GM12873 (cell line): Measurements from ENCODE around the gene BTN1A1.

Experiments used
- TF ChIP-seq, protein P1 (sequence below): IDR thresholded peaks from 2 replicates; pipeline ENCODE4 v1.5.1; 2012; ENCODE audit warnings: low read depth, mild to moderate bottlenecking, moderate library complexity, low read length, control low read depth; ENCODE audit not compliant: insufficient read depth; ENCODE audit errors: missing control alignments

Gene BTN1A1

DNA sequence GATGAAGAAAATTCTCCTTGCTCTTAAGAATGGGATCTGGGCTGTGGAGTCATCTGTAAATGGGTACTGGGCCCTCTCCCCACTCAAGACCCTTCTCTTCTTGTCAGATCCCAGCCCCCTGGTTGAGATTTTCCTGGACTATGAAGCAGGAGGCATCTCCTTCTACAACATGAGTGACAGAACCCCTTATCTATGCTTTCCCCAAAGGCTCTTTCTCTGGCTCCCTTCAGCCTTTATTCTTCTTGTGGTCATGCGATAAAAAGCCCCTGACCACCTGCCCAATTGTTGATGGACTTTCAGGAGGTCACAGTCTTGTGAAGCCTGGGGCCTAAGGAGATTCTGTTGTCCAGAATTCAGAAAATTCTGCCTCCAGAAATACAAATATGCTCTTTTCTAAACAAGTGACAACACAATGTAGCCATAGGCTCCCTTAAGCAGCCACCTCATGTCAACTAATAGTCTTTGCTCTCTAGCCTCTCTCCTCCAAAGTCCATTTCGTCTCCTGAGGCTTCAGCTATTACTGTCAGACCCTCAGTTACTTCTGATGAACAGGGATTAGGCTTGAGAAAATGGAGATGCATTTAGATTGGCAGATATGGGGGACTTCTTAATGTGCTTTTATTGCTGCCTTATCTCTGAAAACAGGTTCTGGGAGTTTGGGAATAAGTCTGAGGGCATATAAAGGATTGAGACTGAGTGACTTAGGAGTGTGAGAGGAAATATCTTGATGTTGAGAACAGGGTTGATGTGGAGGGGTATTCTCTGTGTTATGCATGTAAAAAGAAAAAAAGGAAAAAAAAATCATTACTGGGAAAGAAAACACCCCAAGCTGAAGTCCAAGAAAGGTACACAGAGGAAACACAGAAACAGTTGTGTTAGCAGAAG, 21.8 kb upstream of the BTN1A1 start:
- TF ChIP-seq, protein P1, sequence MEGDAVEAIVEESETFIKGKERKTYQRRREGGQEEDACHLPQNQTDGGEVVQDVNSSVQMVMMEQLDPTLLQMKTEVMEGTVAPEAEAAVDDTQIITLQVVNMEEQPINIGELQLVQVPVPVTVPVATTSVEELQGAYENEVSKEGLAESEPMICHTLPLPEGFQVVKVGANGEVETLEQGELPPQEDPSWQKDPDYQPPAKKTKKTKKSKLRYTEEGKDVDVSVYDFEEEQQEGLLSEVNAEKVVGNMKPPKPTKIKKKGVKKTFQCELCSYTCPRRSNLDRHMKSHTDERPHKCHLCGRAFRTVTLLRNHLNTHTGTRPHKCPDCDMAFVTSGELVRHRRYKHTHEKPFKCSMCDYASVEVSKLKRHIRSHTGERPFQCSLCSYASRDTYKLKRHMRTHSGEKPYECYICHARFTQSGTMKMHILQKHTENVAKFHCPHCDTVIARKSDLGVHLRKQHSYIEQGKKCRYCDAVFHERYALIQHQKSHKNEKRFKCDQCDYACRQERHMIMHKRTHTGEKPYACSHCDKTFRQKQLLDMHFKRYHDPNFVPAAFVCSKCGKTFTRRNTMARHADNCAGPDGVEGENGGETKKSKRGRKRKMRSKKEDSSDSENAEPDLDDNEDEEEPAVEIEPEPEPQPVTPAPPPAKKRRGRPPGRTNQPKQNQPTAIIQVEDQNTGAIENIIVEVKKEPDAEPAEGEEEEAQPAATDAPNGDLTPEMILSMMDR: no peak

DNA sequence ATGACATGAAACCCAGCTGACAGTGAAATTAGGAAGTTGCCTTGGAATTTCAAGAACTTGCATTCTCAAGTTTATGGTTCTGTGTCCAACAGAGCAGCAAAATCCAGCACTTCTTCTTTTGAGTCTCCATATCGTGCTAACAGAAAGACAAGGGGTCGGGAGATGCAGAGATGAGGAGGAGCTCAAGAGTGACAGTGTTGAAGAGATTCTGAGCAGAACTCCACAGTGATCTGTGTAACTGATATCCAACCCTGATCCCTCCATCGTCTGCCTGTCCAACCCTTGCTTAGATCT, 21.2 kb upstream of the BTN1A1 start:
- TF ChIP-seq, protein P1: no peak

DNA sequence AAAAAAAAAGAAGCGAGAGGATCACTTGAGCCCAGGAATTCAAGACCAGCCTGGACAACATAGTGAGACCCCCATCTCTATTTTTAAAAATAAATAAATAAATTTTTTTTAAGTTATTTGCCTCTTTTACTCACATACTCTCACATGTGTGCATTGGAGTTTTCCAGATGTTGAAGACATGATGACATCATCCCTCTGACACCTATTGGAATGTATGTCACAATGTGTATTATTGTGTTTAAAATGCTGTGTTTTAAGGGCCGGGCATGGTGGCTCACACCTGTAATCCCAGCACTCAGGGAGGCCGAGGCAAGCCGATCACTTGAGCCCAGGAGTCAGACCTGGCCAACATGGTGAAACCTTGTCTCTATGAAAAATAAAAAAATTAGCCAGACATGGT, 17.8 kb upstream of the BTN1A1 start:
- TF ChIP-seq, protein P1: no peak

DNA sequence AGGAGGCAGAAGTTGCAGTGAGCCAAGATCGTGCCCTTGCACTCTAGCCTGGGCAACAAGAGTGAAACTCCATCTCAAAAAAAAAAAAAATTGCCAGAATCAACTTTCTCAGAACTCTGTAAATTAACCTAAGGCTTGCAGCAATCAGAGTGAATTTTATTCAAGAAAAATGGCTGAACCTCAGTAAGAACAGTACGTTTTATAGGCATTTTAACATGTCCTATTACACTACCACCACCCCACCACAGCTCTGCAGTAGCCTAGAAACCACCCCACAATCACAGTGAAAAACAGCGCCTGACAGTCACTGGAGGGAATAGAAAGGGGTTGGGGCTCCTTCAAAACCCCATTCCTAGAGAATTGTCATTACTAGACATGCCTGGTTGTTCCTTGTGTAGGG, 16.4 kb upstream of the BTN1A1 start:
- TF ChIP-seq, protein P1: no peak

DNA sequence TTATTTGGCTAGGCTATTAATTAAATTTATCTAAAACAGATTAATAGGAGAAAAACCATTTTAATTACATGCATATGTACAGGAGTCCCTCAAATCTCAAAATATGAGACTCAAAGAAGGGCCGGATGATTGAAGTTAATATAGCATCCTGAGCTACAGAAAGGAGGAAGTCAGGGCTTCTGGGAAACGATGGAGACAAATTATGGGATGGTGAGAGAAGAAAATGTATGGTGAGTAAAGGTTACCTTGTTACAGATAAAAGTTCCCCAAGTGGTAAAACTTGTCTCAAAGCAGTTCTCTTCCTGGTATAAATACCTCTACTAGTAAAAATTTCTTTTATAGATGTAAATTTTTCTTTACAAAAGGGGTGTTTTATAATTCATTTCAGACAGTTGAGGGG, 15.9 kb upstream of the BTN1A1 start:
- TF ChIP-seq, protein P1: no peak

DNA sequence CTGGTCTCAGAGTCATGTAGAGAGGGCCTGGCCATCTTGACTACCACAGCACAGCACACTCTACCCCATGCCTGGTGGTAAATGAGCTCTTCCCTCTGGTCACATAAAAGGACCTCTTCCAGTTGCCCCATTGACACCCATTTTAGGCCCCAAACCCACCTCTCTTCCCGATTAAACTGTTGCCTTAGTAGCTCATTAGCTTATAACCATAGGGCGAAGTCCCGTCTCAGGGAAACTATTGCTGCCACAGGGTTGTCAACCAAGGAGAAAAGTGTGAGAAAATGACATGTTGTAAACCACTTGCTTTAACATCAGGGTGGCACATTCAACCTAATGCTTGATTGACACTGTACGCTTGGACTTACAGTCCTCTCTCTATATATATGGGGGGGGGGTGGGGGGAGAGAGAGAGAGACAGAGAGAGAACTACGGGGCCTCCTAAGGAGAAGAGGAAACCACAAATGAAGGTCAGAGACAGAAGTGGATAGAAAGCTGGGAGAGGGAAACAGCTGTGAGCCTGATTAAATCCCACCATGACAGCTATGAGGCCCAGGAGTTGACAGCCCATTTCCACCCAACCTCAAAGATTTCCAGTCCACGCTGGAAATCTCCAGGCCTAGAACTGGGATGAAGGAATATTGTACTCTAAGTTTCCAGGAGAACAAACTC, 14.9 kb upstream of the BTN1A1 start:
- TF ChIP-seq, protein P1: no peak

DNA sequence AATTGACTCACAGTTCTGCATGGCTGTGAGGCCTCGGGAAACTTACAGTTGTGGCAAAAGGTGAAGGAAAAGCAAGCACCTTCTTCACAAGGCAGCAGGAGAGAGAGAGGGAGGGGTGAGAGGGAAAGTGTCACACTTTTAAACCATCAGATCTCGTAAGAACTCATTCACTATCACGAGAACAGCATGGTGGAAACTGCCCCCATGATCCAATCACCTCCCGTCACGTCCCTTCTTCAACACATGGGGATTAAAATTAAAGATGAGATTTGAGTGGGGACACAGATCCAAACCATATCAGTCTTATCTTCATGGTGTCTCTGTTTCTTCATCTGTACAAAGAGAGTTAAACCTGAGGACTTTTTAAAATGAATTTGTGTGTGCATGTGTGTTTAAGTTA, 13.7 kb upstream of the BTN1A1 start:
- TF ChIP-seq, protein P1: no peak
